HG03039 (cell line): ENCODE results near the gene HNF4A.

Experiments
- ATAC-seq: cut with Tn5 transposase; IDR thresholded peaks from one replicate; pipeline ENCODE4 v1.9.1; 2021; ENCODE audit warnings: mild to moderate bottlenecking, moderate library complexity; ENCODE audit not compliant: unreplicated experiment

Gene HNF4A

GRCh38 chr20:44439318-44439717 is 83.8 kb downstream of the HNF4A start:
- no peak for ATAC-seq

- ATAC-seq: no peak
Observed at GRCh38 chr20:44442298-44443070, 87.0 kb downstream of the HNF4A start.

GRCh38 chr20:44445742-44446710 is 90.5 kb downstream of the HNF4A start:
- ATAC-seq: no peak

- ATAC-seq: no peak
Observed at GRCh38 chr20:44447827-44448419, 92.4 kb downstream of the HNF4A start.

GRCh38 chr20:44448753-44449546 is 93.5 kb downstream of the HNF4A start:
- no peak for ATAC-seq

GRCh38 chr20:44449864-44450263 is 94.4 kb downstream of the HNF4A start:
- no peak for ATAC-seq

- ATAC-seq: no peak
Observed at GRCh38 chr20:44450281-44450889, 94.9 kb downstream of the HNF4A start.

- no peak for ATAC-seq
Observed at GRCh38 chr20:44450903-44451450, 95.5 kb downstream of the HNF4A start.

GRCh38 chr20:44454306-44454963 is 98.9 kb downstream of the HNF4A start:
- no peak for ATAC-seq

GRCh38 chr20:44455126-44455525 is 99.6 kb downstream of the HNF4A start:
- ATAC-seq: no peak

- no peak for ATAC-seq
Observed at GRCh38 chr20:44456611-44457010, 101.1 kb downstream of the HNF4A start.

- no peak for ATAC-seq
Observed at GRCh38 chr20:44457016-44457415, 101.5 kb downstream of the HNF4A start.

- ATAC-seq: no peak
Observed at GRCh38 chr20:44459271-44459670, 103.8 kb downstream of the HNF4A start.

GRCh38 chr20:44460795-44461141 is 105.3 kb downstream of the HNF4A start:
- ATAC-seq: no peak

- ATAC-seq: no peak
Observed at GRCh38 chr20:44461142-44461802, 105.8 kb downstream of the HNF4A start.

GRCh38 chr20:44461803-44462174 is 106.3 kb downstream of the HNF4A start:
- no peak for ATAC-seq

GRCh38 chr20:44463466-44463865 is 108.0 kb downstream of the HNF4A start:
- no peak for ATAC-seq

GRCh38 chr20:44464514-44464913 is 109.0 kb downstream of the HNF4A start:
- ATAC-seq: no peak

GRCh38 chr20:44465001-44465560 is 109.6 kb downstream of the HNF4A start:
- ATAC-seq: no peak
